Liver (tissue), 3 donors: ENCODE data around the gene RSPH10B.
"Not testable (repeated sequence)": the region's sequence is repeated elsewhere in the genome, so short reads cannot be mapped to it uniquely, and the experiment has no call there.

ENCODE experiments used
- ATF3 ChIP-seq: IDR thresholded peaks from 2 replicates; pipeline ENCODE4 v1.6.1; 2016; ENCODE audit warnings: antibody characterized with exemption
- CTCF ChIP-seq: fragments of 150-350 bp; IDR thresholded peaks from 2 replicates; pipeline ENCODE4 v1.5.1; 2017; ENCODE audit warnings: improper control_type of control experiment, low read depth, low read length; ENCODE audit not compliant: missing input control
- GABPA ChIP-seq, 2 donors: IDR thresholded peaks in 1 of 2; conservative IDR thresholded peaks in 1 of 2; 2 replicates each; pipeline ENCODE4 v1.6.1; 2016; ENCODE audit warnings: antibody characterized with exemption in 2 of 2, mild to moderate bottlenecking in 1 of 2, moderate library complexity in 1 of 2
- HNF4G ChIP-seq: IDR thresholded peaks from 2 replicates; pipeline ENCODE4 v1.6.1; 2016; ENCODE audit warnings: antibody characterized with exemption
- JUND ChIP-seq, 2 donors: IDR thresholded peaks; 2 replicates each; pipeline ENCODE4 v1.6.1; 2016; ENCODE audit warnings: antibody characterized with exemption in 2 of 2
- MAX ChIP-seq: IDR thresholded peaks from 2 replicates; pipeline ENCODE4 v1.6.1; 2016; ENCODE audit warnings: antibody characterized with exemption
- NR2F2 ChIP-seq: IDR thresholded peaks from 2 replicates; pipeline ENCODE4 v1.6.1; 2016; ENCODE audit warnings: antibody characterized with exemption
- RAD21 ChIP-seq, 2 donors: IDR thresholded peaks; 2 replicates each; pipeline ENCODE4 v1.6.1; 2016; ENCODE audit warnings: antibody characterized with exemption in 2 of 2, mild to moderate bottlenecking in 2 of 2
- REST ChIP-seq: IDR thresholded peaks from 2 replicates; pipeline ENCODE4 v1.6.1; 2016; ENCODE audit warnings: antibody characterized with exemption, mild to moderate bottlenecking
- SP1 ChIP-seq: IDR thresholded peaks from 2 replicates; pipeline ENCODE4 v1.6.1; 2018; ENCODE audit warnings: antibody characterized with exemption, mild to moderate bottlenecking
- TAF1 ChIP-seq: conservative IDR thresholded peaks from 2 replicates; pipeline ENCODE4 v1.6.1; 2016; ENCODE audit warnings: antibody characterized with exemption, mild to moderate bottlenecking
- YY1 ChIP-seq: IDR thresholded peaks from 2 replicates; pipeline ENCODE4 v1.6.1; 2016; ENCODE audit warnings: antibody characterized with exemption, mild to moderate bottlenecking
- ZBTB33 ChIP-seq: IDR thresholded peaks from 2 replicates; pipeline ENCODE4 v1.6.1; 2016; ENCODE audit warnings: antibody characterized with exemption
- donor health status: healthy.
- donor health status: healthy.

GRCh38 chr7:5979680-5980314, 9.3 kb upstream of the RSPH10B start:
- not testable (repeated sequence) for TF ChIP-seq CTCF; SP1; GABPA (IDR thresholded peaks at IDR 0.05 in 1 of 2, conservative IDR thresholded peaks at IDR 0.05 in 1 of 2); RAD21 (IDR thresholded peaks at IDR 0.05); TAF1; MAX; REST; JUND (IDR thresholded peaks at IDR 0.05); HNF4G; NR2F2; ATF3; ZBTB33; YY1
